ENCODE measurements around the gene FAM204A. TPM values are rescaled to one million over a fixed set of nuclear protein-coding genes. Genes with fewer than 3 reads are reported as not detected.

Gene FAM204A
- total RNA-seq, 1 experiment from 2014 or later: 44.4 TPM

DNA sequence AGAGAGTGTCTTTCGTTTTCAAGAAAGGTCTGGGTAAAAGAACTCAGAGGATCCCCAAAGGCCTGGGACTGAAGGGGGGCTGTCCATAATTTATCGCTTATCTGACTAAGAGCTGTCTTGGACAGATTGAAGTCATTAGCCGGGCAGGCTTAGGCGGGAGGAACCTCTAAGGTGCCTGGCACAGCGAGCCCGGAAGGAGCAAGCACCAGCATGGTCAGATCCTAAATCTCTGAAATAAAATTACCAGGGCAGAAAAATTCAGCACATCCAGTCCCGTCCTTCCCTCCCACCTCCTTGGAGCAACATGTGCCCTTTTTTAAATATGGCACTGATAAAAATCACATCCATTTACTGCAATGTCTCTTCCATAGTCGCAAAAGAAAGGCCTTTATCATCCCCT lies 86.8 kb downstream of the FAM204A start:
- Histone ChIP-seq H3K27ac (no peak overlapping the region), H3K79me2 (ENCODE audit: low read depth) (no peaks in the 10 kb centered on the region), H3K27me3 (ENCODE audit: insufficient read depth, low read depth) (peaks cover 39% of the 10 kb centered on the region), H3K9me3 (ENCODE audit: insufficient read depth, low read depth) (no peaks in the 10 kb centered on the region), H3K4me3 (no peak overlapping the region), H3K9me2 (ENCODE audit: insufficient read depth) (no peaks in the 10 kb centered on the region), H3F3A (ENCODE audit: insufficient read depth, low read depth) (no peaks in the 10 kb centered on the region), H3K4me2 (no peak overlapping the region), H2AFZ (no peak overlapping the region), H3K4me1 (replicated peaks; ENCODE audit: insufficient read depth) (no peaks in the 10 kb centered on the region), H3K36me3 (ENCODE audit: low read depth) (no peaks in the 10 kb centered on the region), H4K20me1 (ENCODE audit: insufficient read depth) (no peaks in the 10 kb centered on the region)
- POLR2A ChIA-PET (ENCODE audit: unreplicated experiment): no interaction called here
- intact Hi-C loops (cut with micrococcal nuclease; ENCODE audit: unreplicated experiment): no loop called here
- DNase-seq: no peak
- TF ChIP-seq CTCF (conservative IDR thresholded peaks at IDR 0.05) (no peak), EZH2 (IDR thresholded peaks at IDR 0.05; ENCODE audit: low read depth) (no peak)
- CTCF ChIA-PET: no interaction called here
- BruUV-seq (replicated peaks): no TSS peak

DNA sequence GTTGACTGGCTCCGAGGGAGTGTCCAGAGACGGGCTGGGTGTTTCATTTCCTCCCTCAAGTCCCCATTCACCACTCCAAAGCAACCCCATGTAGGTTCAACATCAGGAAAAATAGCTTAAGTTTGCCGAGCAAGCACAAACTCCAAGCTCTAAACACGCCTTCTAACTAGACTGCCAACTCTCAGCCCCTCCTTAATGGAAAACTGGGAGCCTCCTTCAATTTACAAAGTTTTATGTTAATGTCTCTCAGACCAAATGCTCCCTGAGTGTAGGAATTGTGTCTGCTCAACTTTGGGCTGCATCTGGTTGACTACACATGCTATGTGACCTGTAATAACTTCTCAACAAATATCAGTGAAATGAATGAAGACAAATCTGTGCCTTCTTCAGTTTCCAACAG lies 87.5 kb downstream of the FAM204A start:
- no TSS peak for BruUV-seq (replicated peaks)
- Histone ChIP-seq H3K4me1 (replicated peaks; ENCODE audit: insufficient read depth) (no peaks in the 10 kb centered on the region), H3K9me3 (ENCODE audit: insufficient read depth, low read depth) (no peaks in the 10 kb centered on the region), H3K27me3 (ENCODE audit: insufficient read depth, low read depth) (peaks cover 44% of the 10 kb centered on the region), H3K9me2 (ENCODE audit: insufficient read depth) (no peaks in the 10 kb centered on the region), H3K4me3 (no peak overlapping the region), H3K27ac (no peak overlapping the region), H4K20me1 (ENCODE audit: insufficient read depth) (no peaks in the 10 kb centered on the region), H3K4me2 (no peak overlapping the region), H3K79me2 (ENCODE audit: low read depth) (no peaks in the 10 kb centered on the region), H2AFZ (no peak overlapping the region), H3K36me3 (ENCODE audit: low read depth) (no peaks in the 10 kb centered on the region), H3F3A (ENCODE audit: insufficient read depth, low read depth) (no peaks in the 10 kb centered on the region)
- TF ChIP-seq CTCF (conservative IDR thresholded peaks at IDR 0.05) (no peak), EZH2 (IDR thresholded peaks at IDR 0.05; ENCODE audit: low read depth) (no peak)
- intact Hi-C loops (cut with micrococcal nuclease; ENCODE audit: unreplicated experiment): no loop called here
- ChIA-PET POLR2A (ENCODE audit: unreplicated experiment) (no interaction called here), CTCF (no interaction called here)
- DNase-seq: no peak

- Histone ChIP-seq H3F3A (ENCODE audit: insufficient read depth, low read depth) (no peaks in the 10 kb centered on the region), H3K4me2 (no peak overlapping the region), H3K79me2 (ENCODE audit: low read depth) (no peaks in the 10 kb centered on the region), H3K4me3 (no peak overlapping the region), H3K9me2 (ENCODE audit: insufficient read depth) (no peaks in the 10 kb centered on the region), H3K36me3 (ENCODE audit: low read depth) (no peaks in the 10 kb centered on the region), H3K4me1 (replicated peaks; ENCODE audit: insufficient read depth) (no peaks in the 10 kb centered on the region), H2AFZ (no peak overlapping the region), H3K9me3 (ENCODE audit: insufficient read depth, low read depth) (no peaks in the 10 kb centered on the region), H3K27me3 (ENCODE audit: insufficient read depth, low read depth) (peaks cover 52% of the 10 kb centered on the region), H4K20me1 (ENCODE audit: insufficient read depth) (no peaks in the 10 kb centered on the region), H3K27ac (no peak overlapping the region)
- intact Hi-C loops (cut with micrococcal nuclease; ENCODE audit: unreplicated experiment): no loop called here
- TF ChIP-seq CTCF (conservative IDR thresholded peaks at IDR 0.05) (no peak), EZH2 (IDR thresholded peaks at IDR 0.05; ENCODE audit: low read depth) (no peak)
- BruUV-seq (replicated peaks): no TSS peak
- ChIA-PET CTCF (no interaction called here), POLR2A (ENCODE audit: unreplicated experiment) (no interaction called here)
- DNase-seq: no peak
Observed at GRCh38 chr10:118253397-118253796, 88.7 kb downstream of the FAM204A start.
